Endodermal cell (in vitro differentiated cells): ENCODE results near the gene DIO1. TPM values are rescaled to one million over a fixed set of nuclear protein-coding genes. Genes with fewer than 3 reads are reported as not detected.

Source experiments
- DNase-seq: peaks from one replicate; pipeline ENCODE4 v3.0.0-alpha.2; 2017
- H3K27ac ChIP-seq: 2 replicates; pipeline ENCODE4 v1.5.1; 2013; ENCODE audit warnings: mild to moderate bottlenecking, low read depth, low read length, moderate library complexity
- H3K27me3 ChIP-seq: 2 replicates; pipeline ENCODE4 v1.6.1; 2013; ENCODE audit warnings: mild to moderate bottlenecking, low read length, moderate library complexity; ENCODE audit not compliant: insufficient read depth, control insufficient read depth, poor library complexity, severe bottlenecking
- H3K36me3 ChIP-seq: 2 replicates; pipeline ENCODE4 v1.7.0; 2013; ENCODE audit warnings: mild to moderate bottlenecking, low read length, moderate library complexity; ENCODE audit not compliant: control insufficient read depth, insufficient read depth
- H3K4me1 ChIP-seq: one replicate; pipeline ENCODE4 v1.7.0; 2013; ENCODE audit warnings: low read length; ENCODE audit not compliant: control insufficient read depth, insufficient read depth
- H3K4me3 ChIP-seq: 2 replicates; pipeline ENCODE4 v1.5.1; 2013; ENCODE audit warnings: mild to moderate bottlenecking, low read length, moderate library complexity
- H3K9ac ChIP-seq: 2 replicates; pipeline ENCODE4 v1.6.1; 2013; ENCODE audit warnings: mild to moderate bottlenecking, low read length, moderate library complexity; ENCODE audit not compliant: poor library complexity, severe bottlenecking; ENCODE audit errors: extremely low read depth
- H3K9me3 ChIP-seq: 2 replicates; pipeline ENCODE4 v1.6.1; 2013; ENCODE audit warnings: mild to moderate bottlenecking, low read length, moderate library complexity; ENCODE audit not compliant: control insufficient read depth
- H3K27ac Mint-ChIP-seq: 2 replicates; pipeline ENCODE4 v1.8.0; 2020; ENCODE audit warnings: mixed read lengths
- H3K27me3 Mint-ChIP-seq: 2 replicates; pipeline ENCODE4 v1.8.0; 2021; ENCODE audit warnings: mild to moderate bottlenecking, mixed read lengths; ENCODE audit not compliant: insufficient read depth
- H3K36me3 Mint-ChIP-seq: 2 replicates; pipeline ENCODE4 v1.8.0; 2020; ENCODE audit warnings: low read depth, mixed read lengths
- H3K4me1 Mint-ChIP-seq: 2 replicates; pipeline ENCODE4 v1.8.0; 2020; ENCODE audit warnings: mixed read lengths
- H3K4me3 Mint-ChIP-seq: 2 replicates; pipeline ENCODE4 v1.8.0; 2020; ENCODE audit warnings: mild to moderate bottlenecking, moderate library complexity, mixed read lengths
- H3K9me3 Mint-ChIP-seq: 2 replicates; pipeline ENCODE4 v1.8.0; 2020; ENCODE audit warnings: mild to moderate bottlenecking, mixed read lengths
- CTCF ChIP-seq: fragments of 200-600 bp; sonication (generic); conservative IDR thresholded peaks from 2 replicates; pipeline ENCODE4 v1.5.0; 2021; ENCODE audit warnings: antibody characterized with exemption, mild to moderate bottlenecking
- WGBS, 2 experiments: methylation state at CpG; one replicate each; pipeline versions ENCODE4 v1.1.5 to v1.1.7; 2013; ENCODE audit warnings: missing lambda C conversion rate in 2 of 2, mixed read lengths in 1 of 2; ENCODE audit not compliant: insufficient coverage in 1 of 2, insufficient read length in 1 of 2; 5-methylcytosine and 5-hydroxymethylcytosine counted together
- total RNA-seq, 2 donors: library from RNA; stranded (reverse); fragmentation: NEBNext Ultra II Directional in 1 of 2; extraction: Animal tissue kit (Norgen Biotek cat#: 25700) in 1 of 2; gene quantifications; 2 replicates in 1 of 2; 3 replicates in 1 of 2; pipeline ENCODE4 v1.2.1, GENCODE V29; 2021

DIO1 gene
- total RNA-seq, 2 donors from 2014 or later, result not detected

- 64 to 77% methylated on average over 2 of the region's 2 CpGs for WGBS, 2 experiments
- no peak for DNase-seq
- H3K27ac ChIP-seq, result no peak overlapping the region
- no peaks in the 10 kb centered on the region for H3K27me3 ChIP-seq
- Mint-ChIP-seq H3K36me3 (peaks cover 12% of the 10 kb centered on the region), H3K27ac (no peak overlapping the region), H3K27me3 (peaks cover 8% of the 10 kb centered on the region), H3K4me3 (no peak overlapping the region), H3K4me1 (peaks cover 26% of the 10 kb centered on the region), H3K9me3 (no peaks in the 10 kb centered on the region)
- H3K36me3 ChIP-seq, result no peaks in the 10 kb centered on the region
- H3K9me3 ChIP-seq, result no peaks in the 10 kb centered on the region
- peak overlapping the region; percentile 54 for H3K4me3 ChIP-seq
- H3K4me1 ChIP-seq, result peaks cover 12% of the 10 kb centered on the region
- no peak for TF ChIP-seq CTCF
- no peak overlapping the region for H3K9ac ChIP-seq
Observed at GRCh38 chr1:53891018-53891417, 3.0 kb upstream of the DIO1 start.

GRCh38 chr1:53891678-53892077 lies 2.3 kb upstream of the DIO1 start:
- peaks cover 23% of the 10 kb centered on the region for H3K4me1 Mint-ChIP-seq
- DNase-seq, result peak; percentile 30
- no peak for TF ChIP-seq CTCF
- peaks cover 8% of the 10 kb centered on the region for H3K36me3 Mint-ChIP-seq
- H3K27ac ChIP-seq, result no peak overlapping the region
- H3K27me3 Mint-ChIP-seq, result peaks cover 8% of the 10 kb centered on the region
- H3K4me3 Mint-ChIP-seq, result no peak overlapping the region
- H3K27me3 ChIP-seq, result no peaks in the 10 kb centered on the region
- H3K4me3 ChIP-seq, result no peak overlapping the region
- WGBS, 2 experiments, result 88 to 100% methylated on average over 1 of the region's 2 CpGs
- no peaks in the 10 kb centered on the region for H3K36me3 ChIP-seq
- H3K9me3 ChIP-seq, result no peaks in the 10 kb centered on the region
- H3K4me1 ChIP-seq, result peaks cover 12% of the 10 kb centered on the region
- H3K9ac ChIP-seq, result no peak overlapping the region
- no peaks in the 10 kb centered on the region for H3K9me3 Mint-ChIP-seq
- no peak overlapping the region for H3K27ac Mint-ChIP-seq

- Histone ChIP-seq H3K4me3 (no peak overlapping the region), H3K9me3 (no peaks in the 10 kb centered on the region), H3K36me3 (no peaks in the 10 kb centered on the region), H3K27ac (no peak overlapping the region), H3K9ac (no peak overlapping the region), H3K27me3 (no peaks in the 10 kb centered on the region), H3K4me1 (peaks cover 12% of the 10 kb centered on the region)
- no peak for TF ChIP-seq CTCF
- 94 to 96% methylated on average over 2 to 5 of the region's 5 CpGs for WGBS, 2 experiments
- Mint-ChIP-seq H3K4me3 (no peak overlapping the region), H3K27me3 (peaks cover 8% of the 10 kb centered on the region), H3K9me3 (no peaks in the 10 kb centered on the region), H3K36me3 (peaks cover 2% of the 10 kb centered on the region), H3K27ac (no peak overlapping the region), H3K4me1 (peaks cover 22% of the 10 kb centered on the region)
- DNase-seq, result no peak
Observed at GRCh38 chr1:53892911-53893310, 1.1 kb upstream of the DIO1 start.
